Fibroblast of the aortic adventitia (primary cell): ENCODE results near the gene STS. TPM values are rescaled to one million over a fixed set of nuclear protein-coding genes. Genes with fewer than 3 reads are reported as not detected.
"Not testable (repeated sequence)": the region's sequence is repeated elsewhere in the genome, so short reads cannot be mapped to it uniquely, and the experiment has no call there.

Experiments
- DNase-seq: peaks from one replicate; pipeline ENCODE4 v3.0.0-alpha.2; 2010; ENCODE audit warnings: low read depth
- H3K4me3 ChIP-seq: 2 replicates; pipeline ENCODE4 v1.5.1; 2011; ENCODE audit warnings: low read depth, mild to moderate bottlenecking, control low read depth, low read length, moderate library complexity
- CTCF ChIP-seq: IDR thresholded peaks from 2 replicates; pipeline ENCODE4 v1.5.1; 2011; ENCODE audit warnings: mild to moderate bottlenecking, low read length, control low read depth, inconsistent platforms; ENCODE audit not compliant: insufficient read depth
- total RNA-seq: library from RNA; depleted of rRNA; stranded (reverse); fragments of >200 nt; gene quantifications from 2 replicates; pipeline ENCODE4 v1.2.3, GENCODE V29; 2012; ENCODE audit warnings: low replicate concordance

Gene STS
- total RNA-seq, 1 donor, result 13.3 TPM

GRCh38 chrX:7168371-7168770 is 20.9 kb downstream of the STS start:
- no peak overlapping the region for H3K4me3 ChIP-seq
- no peak for TF ChIP-seq CTCF
- no peak for DNase-seq

DNA sequence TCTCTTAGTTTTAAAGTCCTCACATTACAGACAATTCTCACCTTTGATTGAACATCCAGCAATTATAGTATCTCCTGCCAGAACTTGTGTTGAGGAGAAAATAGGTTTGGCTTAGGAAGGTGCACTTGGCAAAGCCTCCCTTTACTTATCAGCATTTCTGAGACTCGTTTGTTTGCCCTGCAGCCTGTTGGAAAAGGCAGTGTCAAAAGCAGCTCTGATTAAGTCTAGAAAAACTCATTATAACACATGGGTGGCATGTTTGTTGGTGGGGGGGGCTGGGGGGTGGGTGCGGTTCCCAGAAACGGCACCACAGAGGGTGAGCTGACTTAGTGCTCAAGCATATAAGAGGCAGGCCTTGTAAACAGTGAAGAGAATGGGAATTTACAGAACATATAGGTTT is 22.1 kb downstream of the STS start:
- DNase-seq, result no peak
- no peak for TF ChIP-seq CTCF
- H3K4me3 ChIP-seq, result no peak overlapping the region

DNA sequence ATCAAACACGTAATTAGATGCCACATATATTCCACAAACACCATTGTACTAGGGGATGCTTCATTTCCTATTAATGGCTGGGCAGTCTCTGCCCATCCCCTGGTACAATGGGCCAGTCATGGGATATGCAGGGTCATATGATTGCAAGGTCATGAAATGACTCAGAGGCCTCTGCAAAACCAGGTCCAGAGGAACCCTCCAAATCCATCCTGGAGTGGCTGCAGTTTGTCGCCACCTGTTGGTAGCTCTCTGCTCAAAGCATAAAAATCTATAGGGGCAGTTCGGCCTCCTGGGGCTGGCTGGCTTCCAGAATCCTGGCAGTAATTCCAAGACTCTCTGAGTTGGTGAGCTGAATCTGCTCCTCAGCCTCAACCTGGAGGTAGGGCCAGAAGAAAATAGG is 23.4 kb downstream of the STS start:
- no peak for DNase-seq
- peak; percentile 9 for TF ChIP-seq CTCF
- H3K4me3 ChIP-seq, result no peak overlapping the region

DNA sequence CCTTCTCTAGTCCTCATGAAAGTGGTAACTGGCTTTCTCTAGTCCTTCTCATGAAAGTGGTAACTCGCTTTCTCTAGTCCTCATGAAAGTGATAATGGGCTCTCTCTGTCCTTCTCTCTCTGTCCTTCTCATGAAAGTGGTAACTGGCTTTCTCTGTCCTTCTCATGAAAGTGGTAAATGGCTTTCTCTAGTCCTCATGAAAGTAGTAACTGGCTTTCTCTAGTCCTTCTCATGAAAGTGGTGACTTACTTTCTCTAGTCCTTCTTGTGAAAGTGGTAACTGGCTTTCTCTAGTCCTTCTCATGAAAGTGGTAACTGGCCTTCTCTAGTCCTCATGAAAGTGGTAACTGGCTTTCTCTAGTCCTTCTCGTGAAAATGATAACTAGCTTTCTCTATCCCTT is 31.3 kb downstream of the STS start:
- H3K4me3 ChIP-seq, DNase-seq: not testable (repeated sequence)

DNA sequence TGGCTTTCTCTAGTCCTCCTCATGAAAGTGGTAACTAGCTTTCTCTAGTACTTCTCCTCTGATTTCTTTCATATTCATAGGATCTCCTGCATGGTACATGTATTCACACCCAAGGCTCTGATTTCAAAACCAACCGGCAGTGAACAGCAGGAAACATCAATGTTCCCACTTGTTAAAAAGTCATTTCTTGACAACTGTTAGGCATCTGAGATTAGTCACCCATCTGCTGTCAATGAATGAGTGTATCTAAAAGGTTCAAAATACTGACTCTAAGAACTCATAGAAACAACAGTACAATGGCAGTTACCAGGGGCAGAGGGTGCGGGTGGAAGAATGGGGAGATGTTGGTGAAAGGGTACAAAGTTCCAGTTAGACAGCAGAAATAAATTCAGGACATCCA is 31.9 kb downstream of the STS start:
- no peak overlapping the region for H3K4me3 ChIP-seq
- no peak for TF ChIP-seq CTCF
- no peak for DNase-seq

DNA sequence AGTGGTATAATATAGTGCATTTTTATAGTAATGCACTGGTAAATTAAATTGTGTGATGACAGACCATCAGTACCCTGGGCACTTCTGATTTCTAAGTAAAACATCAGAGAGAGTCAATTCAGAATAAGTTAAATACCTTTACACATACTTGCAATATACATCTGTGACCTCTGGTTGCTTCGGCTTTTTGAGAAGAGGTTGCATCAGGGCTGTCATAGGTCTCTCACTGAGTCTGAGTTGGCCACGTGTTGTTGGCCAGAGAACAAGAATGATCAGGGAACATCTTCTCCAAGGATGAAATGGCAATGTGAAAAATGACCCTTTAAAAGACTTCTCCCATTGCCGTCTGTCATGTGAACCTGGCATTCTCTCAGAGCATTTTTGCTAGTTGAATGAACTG is 37.3 kb downstream of the STS start:
- H3K4me3 ChIP-seq, result no peak overlapping the region
- TF ChIP-seq CTCF, result no peak
- no peak for DNase-seq

GRCh38 chrX:7188672-7189071 is 41.2 kb downstream of the STS start:
- no peak for DNase-seq
- H3K4me3 ChIP-seq, result no peak overlapping the region
- no peak for TF ChIP-seq CTCF
